Stimulated activated CD8-positive, alpha-beta memory T cell treated with anti-CD3 and anti-CD28 coated beads, Interleukin-7, amount 100 ng/mL, for 4 hours (primary cell): Measurements from ENCODE around the gene SLC25A36.
A peak's percentile ranks its signal among the peaks of the same experiment; 100 is the strongest.
"Not testable (repeated sequence)": the region's sequence is repeated elsewhere in the genome, so short reads cannot be mapped to it uniquely, and the experiment has no call there.

ENCODE experiments used
- DNase-seq, 2 donors: peaks; one replicate each; pipeline ENCODE4 v3.0.0-alpha.2; 2020; ENCODE audit warnings: low read depth in 2 of 2

The SLC25A36 gene

GRCh38 chr3:140931801-140932200 lies 9.8 kb upstream of the SLC25A36 start:
- DNase-seq = no peak

- no peak for DNase-seq
Measured at GRCh38 chr3:140933109-140933508, 8.5 kb upstream of the SLC25A36 start.

DNA sequence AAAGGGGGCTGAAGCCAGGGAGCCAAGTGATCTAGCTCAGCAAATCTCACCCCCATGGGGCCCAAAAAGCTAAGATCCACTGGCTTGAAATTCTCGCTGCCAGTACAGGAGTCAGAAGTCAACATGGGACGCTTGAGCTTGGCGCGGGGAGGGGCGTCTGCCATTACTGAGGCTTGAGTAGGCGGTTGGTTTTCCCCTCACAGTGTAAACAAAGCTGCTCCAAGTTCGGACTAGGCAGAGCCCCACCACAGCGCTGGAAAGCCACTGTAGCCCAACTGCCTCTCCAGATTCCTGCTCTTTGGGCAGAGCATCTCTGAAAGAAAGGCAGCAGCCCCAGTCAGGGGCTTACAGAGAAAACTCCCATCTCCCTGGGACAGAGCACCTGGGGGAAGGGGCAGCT lies 8.1 kb upstream of the SLC25A36 start:
- DNase-seq = no peak

- DNase-seq = not testable (repeated sequence)
Measured at GRCh38 chr3:140939305-140939704, 2.3 kb upstream of the SLC25A36 start.

DNA sequence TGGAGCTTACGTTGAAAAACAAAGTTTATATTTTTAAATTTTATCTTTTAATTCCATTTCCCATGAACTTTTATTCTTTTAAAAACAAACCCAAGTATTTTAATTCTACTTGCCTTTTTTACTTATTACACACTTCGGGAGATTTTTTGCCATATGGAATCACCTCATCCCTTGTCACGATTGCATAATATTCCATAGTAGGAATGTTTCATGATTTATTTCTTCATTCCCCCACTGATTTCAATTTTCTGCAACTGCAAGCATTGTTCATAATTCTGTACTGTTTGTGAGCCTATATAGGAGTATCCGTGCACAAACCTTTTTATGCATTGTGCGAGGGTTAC lies 574 bp upstream of the SLC25A36 start:
- DNase-seq = no peak

- DNase-seq = peak in 1 of 2 donors; percentile 22
Measured at GRCh38 chr3:140942221-140943104, 827 bp downstream of the SLC25A36 start.

- DNase-seq = no peak
Measured at GRCh38 chr3:140943781-140944552, 2.3 kb downstream of the SLC25A36 start.

GRCh38 chr3:140948460-140949249 lies 7.0 kb downstream of the SLC25A36 start:
- DNase-seq = no peak

- DNase-seq = no peak
Measured at GRCh38 chr3:140950144-140950543, 8.5 kb downstream of the SLC25A36 start.

GRCh38 chr3:140950863-140951262 lies 9.2 kb downstream of the SLC25A36 start:
- DNase-seq = no peak

DNA sequence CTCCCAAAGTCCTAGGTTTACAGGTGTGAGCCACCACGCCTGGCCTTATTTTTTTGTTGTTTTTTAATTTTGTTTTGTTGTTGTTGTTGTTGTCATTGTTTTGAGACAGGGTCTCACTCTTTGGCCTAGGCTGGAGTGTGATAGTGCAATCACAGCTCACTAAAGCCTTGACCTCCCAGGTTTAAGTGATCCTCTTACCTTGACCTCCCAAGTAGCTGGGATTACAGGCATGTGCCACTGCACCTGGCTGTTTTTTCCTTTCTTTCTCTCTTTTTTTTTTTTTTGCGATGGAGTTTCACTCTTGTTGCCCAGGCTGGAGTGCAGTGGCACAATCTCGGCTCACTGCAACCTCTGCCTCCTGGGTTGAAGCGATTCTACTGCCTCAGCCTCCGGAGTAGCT lies 10.1 kb downstream of the SLC25A36 start:
- not testable (repeated sequence) for DNase-seq

DNA sequence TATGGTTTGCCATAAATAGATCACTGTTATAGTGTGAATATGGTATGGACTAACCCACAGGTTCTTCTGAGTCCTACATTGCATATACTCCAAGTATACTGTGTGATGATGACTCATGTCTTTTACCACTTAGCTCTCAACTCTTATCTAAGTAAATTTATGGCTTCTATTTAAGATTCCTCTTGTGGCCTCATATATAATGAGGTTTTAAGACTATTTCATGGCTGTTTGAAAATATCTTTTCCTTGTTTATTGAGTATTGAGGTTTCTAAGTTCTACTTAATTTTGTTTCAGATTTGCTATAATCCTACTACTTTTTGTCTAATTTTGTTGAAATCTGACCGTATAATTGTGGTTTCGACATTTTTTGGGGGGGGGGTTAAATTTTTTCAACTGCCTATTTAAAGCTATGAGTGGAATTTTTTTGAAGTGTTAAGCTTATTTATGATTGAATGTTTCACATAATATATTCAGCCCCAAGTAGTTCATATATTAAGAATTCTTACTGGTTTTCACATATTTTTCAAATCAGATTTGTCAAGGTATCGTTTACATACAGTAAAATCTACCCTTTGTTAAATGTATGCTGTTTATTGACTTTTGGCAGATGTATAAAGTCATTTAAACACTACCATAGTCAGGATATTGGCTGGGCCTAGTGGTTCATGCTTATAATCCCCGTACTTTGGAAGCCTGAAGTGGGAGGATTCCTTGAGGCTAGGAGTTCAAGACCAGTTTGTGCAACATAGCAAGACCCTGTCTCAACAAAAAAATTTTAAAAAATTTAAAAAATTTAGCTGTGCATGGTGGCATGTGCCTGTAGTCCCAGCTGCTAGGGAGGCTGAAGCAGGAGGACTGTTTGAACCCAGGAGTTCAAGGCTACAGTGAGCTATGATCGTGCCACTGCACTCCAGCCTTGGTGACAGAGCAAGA lies 11.7 kb downstream of the SLC25A36 start:
- DNase-seq = no peak

GRCh38 chr3:140954576-140954975 lies 12.9 kb downstream of the SLC25A36 start:
- no peak for DNase-seq

GRCh38 chr3:140955645-140956044 lies 14.0 kb downstream of the SLC25A36 start:
- DNase-seq = no peak

- DNase-seq = no peak
Measured at GRCh38 chr3:140956058-140956835, 14.6 kb downstream of the SLC25A36 start.

- no peak for DNase-seq
Measured at GRCh38 chr3:140972833-140973232, 31.2 kb downstream of the SLC25A36 start.

- DNase-seq = no peak
Measured at GRCh38 chr3:140974900-140975299, 33.3 kb downstream of the SLC25A36 start.

DNA sequence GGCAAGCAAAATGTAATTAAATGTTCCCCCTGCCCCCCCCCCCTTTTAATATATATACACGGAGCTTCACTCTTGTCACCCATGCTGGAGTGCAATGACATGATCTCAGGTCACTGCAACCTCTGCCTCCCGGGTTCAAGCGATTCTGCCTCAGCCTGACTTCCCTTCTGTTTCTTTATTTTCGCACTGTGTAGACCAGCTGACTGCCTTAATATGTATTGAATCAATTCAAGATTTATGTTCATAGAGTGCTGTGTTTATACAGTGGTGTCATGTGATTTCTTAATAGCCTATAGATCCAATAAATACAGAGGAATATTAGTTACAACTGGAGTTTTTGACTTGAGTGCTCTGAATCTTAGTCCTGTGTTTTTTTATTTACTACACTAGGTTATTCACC lies 39.0 kb downstream of the SLC25A36 start:
- no peak for DNase-seq

DNA sequence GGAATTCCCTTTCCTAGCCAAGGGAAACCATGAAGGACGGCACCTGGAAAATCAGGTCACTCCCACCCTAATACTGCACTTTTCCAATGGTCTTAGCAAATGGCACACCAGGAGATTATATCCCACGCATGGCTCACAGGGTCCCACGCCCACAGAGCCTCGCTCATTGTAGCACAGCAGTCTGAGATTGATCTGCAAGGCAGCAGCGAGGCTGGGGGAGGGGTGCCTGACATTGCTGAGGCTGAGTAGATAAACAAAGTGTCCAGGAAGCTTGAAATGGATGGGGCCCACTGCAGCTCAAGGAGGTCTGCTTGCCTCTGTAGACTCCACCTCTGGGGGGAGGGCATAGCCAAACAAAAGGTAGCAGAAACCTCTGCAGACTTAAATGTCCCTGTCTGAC lies 46.2 kb downstream of the SLC25A36 start:
- not testable (repeated sequence) for DNase-seq

- no peak for DNase-seq
Measured at GRCh38 chr3:140994316-140994715, 52.7 kb downstream of the SLC25A36 start.
